Thymus (tissue), 11 donors: Measurements from ENCODE around the gene MYD88. TPM values are rescaled to one million over a fixed set of nuclear protein-coding genes. Genes with fewer than 3 reads are reported as not detected.

ENCODE experiments used
- DNase-seq, 9 donors: peaks; one replicate each; pipeline ENCODE4 v3.0.0-alpha.2; 2013; ENCODE audit warnings: low spot score in 9 of 9, low read depth in 6 of 9, missing footprints in 1 of 9
- H3K27ac ChIP-seq, 2 donors: one replicate each; pipeline ENCODE4 v1.5.1; 2013; ENCODE audit warnings: control low read depth in 1 of 2, low read depth in 1 of 2, low read length in 1 of 2, mild to moderate bottlenecking in 1 of 2, moderate library complexity in 1 of 2
- H3K27me3 ChIP-seq, 2 donors: one replicate each; pipeline ENCODE4 v1.5.1; 2013; ENCODE audit warnings: low read length in 1 of 2; ENCODE audit not compliant: control insufficient read depth in 2 of 2, insufficient read depth in 1 of 2
- H3K36me3 ChIP-seq, 2 donors: one replicate each; pipeline ENCODE4 v1.5.1; 2013; ENCODE audit warnings: low read length in 1 of 2, mild to moderate bottlenecking in 1 of 2, moderate library complexity in 1 of 2; ENCODE audit not compliant: control insufficient read depth in 2 of 2, insufficient read depth in 2 of 2
- H3K4me1 ChIP-seq, 2 donors: one replicate each; pipeline ENCODE4 v1.5.1; 2013; ENCODE audit warnings: low read length in 2 of 2; ENCODE audit not compliant: control insufficient read depth in 2 of 2, insufficient read depth in 2 of 2
- H3K4me3 ChIP-seq, 2 donors: one replicate each; pipeline ENCODE4 v1.5.1; 2013; ENCODE audit warnings: low read length in 2 of 2, control low read depth in 1 of 2, mild to moderate bottlenecking in 1 of 2
- H3K9me3 ChIP-seq, 2 donors: one replicate each; pipeline ENCODE4 v1.5.1; 2013; ENCODE audit warnings: low read length in 1 of 2, mild to moderate bottlenecking in 1 of 2; ENCODE audit not compliant: control insufficient read depth in 2 of 2, insufficient read depth in 1 of 2
- WGBS: extraction: QIAGEN DNeasy Blood & Tissue Kit; methylation state at CpG from one replicate; pipeline ENCODE4 v1.1.7; 2013; 5-methylcytosine and 5-hydroxymethylcytosine counted together
- polyA plus RNA-seq: library from polyadenylated mRNA; stranded (reverse); fragments of 200-250 nt; gene quantifications from one replicate; pipeline ENCODE4 v1.2.3, GENCODE V29; 2013
- total RNA-seq: library from RNA; stranded (reverse); fragments of 120-200 nt; gene quantifications from one replicate; pipeline ENCODE4 v1.2.4, GENCODE V29; 2013
- donor health status: healthy.

The MYD88 gene
- total and polyA plus RNA-seq, 2 donors: 15.1 to 54.3 TPM

- Histone ChIP-seq H3K27me3 (no peaks in the 10 kb centered on the region), H3K27ac (no peak overlapping the region), H3K4me3 (no peak overlapping the region), H3K9me3 (no peaks in the 10 kb centered on the region), H3K36me3 (peaks cover 9 to 11% of the 10 kb centered on the region in 2 donors), H3K4me1 (peaks cover 0 to 7% of the 10 kb centered on the region in 2 donors)
- no peak for DNase-seq
- 97% methylated on average over 2 of the region's 2 CpGs for WGBS
Measured at GRCh38 chr3:38146504-38146903, 8.0 kb downstream of the MYD88 start.

- no peaks in the 10 kb centered on the region for H3K9me3 ChIP-seq
- WGBS: 93% methylated on average over 3 of the region's 3 CpGs
- H3K4me1 ChIP-seq: peaks cover 0 to 7% of the 10 kb centered on the region in 2 donors
- no peak for DNase-seq
- H3K27me3 ChIP-seq: no peaks in the 10 kb centered on the region
- H3K4me3 ChIP-seq: no peak overlapping the region
- H3K36me3 ChIP-seq: peaks cover 0 to 2% of the 10 kb centered on the region in 2 donors
- no peak overlapping the region for H3K27ac ChIP-seq
Measured at GRCh38 chr3:38147421-38147820, 9.0 kb downstream of the MYD88 start.

- WGBS: 61% methylated on average over 5 of the region's 5 CpGs
- H3K36me3 ChIP-seq: no peaks in the 10 kb centered on the region
- H3K9me3 ChIP-seq: no peaks in the 10 kb centered on the region
- peaks cover 0 to 7% of the 10 kb centered on the region in 2 donors for H3K4me1 ChIP-seq
- H3K27ac ChIP-seq: no peak overlapping the region
- H3K27me3 ChIP-seq: no peaks in the 10 kb centered on the region
- H3K4me3 ChIP-seq: no peak overlapping the region
- no peak for DNase-seq
Measured at GRCh38 chr3:38148311-38148882, 9.9 kb downstream of the MYD88 start.

- no peaks in the 10 kb centered on the region for H3K27me3 ChIP-seq
- H3K36me3 ChIP-seq: no peaks in the 10 kb centered on the region
- no peak overlapping the region for H3K4me3 ChIP-seq
- no peak overlapping the region for H3K27ac ChIP-seq
- H3K4me1 ChIP-seq: peaks cover 0 to 7% of the 10 kb centered on the region in 2 donors
- DNase-seq: no peak
- 12% methylated on average over 3 of the region's 3 CpGs for WGBS
- H3K9me3 ChIP-seq: no peaks in the 10 kb centered on the region
Measured at GRCh38 chr3:38149708-38150107, 11.2 kb downstream of the MYD88 start.

GRCh38 chr3:38150780-38151528, 12.5 kb downstream of the MYD88 start:
- no peak overlapping the region for H3K27ac ChIP-seq
- WGBS: 96% methylated on average over 3 of the region's 3 CpGs
- H3K9me3 ChIP-seq: no peaks in the 10 kb centered on the region
- H3K4me1 ChIP-seq: peaks cover 0 to 7% of the 10 kb centered on the region in 2 donors
- H3K36me3 ChIP-seq: no peaks in the 10 kb centered on the region
- no peak overlapping the region for H3K4me3 ChIP-seq
- H3K27me3 ChIP-seq: no peaks in the 10 kb centered on the region
- no peak for DNase-seq

GRCh38 chr3:38151667-38152265, 13.3 kb downstream of the MYD88 start:
- WGBS: 96% methylated on average over 3 of the region's 3 CpGs
- Histone ChIP-seq H3K9me3 (no peaks in the 10 kb centered on the region), H3K36me3 (no peaks in the 10 kb centered on the region), H3K4me3 (no peak overlapping the region), H3K27me3 (no peaks in the 10 kb centered on the region), H3K4me1 (peaks cover 0 to 7% of the 10 kb centered on the region in 2 donors), H3K27ac (no peak overlapping the region)
- no peak for DNase-seq

GRCh38 chr3:38152609-38153008, 14.1 kb downstream of the MYD88 start:
- WGBS: 98% methylated on average over 2 of the region's 2 CpGs
- H3K4me1 ChIP-seq: peaks cover 0 to 7% of the 10 kb centered on the region in 2 donors

GRCh38 chr3:38153221-38153620, 14.8 kb downstream of the MYD88 start:
- no peaks in the 10 kb centered on the region for H3K27me3 ChIP-seq
- H3K4me1 ChIP-seq: peaks cover 0 to 7% of the 10 kb centered on the region in 2 donors
- H3K27ac ChIP-seq: no peak overlapping the region
- no peak for DNase-seq
- 97% methylated on average over 2 of the region's 2 CpGs for WGBS
- H3K36me3 ChIP-seq: no peaks in the 10 kb centered on the region
- no peak overlapping the region for H3K4me3 ChIP-seq
- H3K9me3 ChIP-seq: no peaks in the 10 kb centered on the region

More at GRCh38 chr3:38152609-38153008, 14.1 kb downstream of the MYD88 start:
- Histone ChIP-seq H3K27me3 (no peaks in the 10 kb centered on the region), H3K4me3 (no peak overlapping the region), H3K36me3 (no peaks in the 10 kb centered on the region), H3K27ac (no peak overlapping the region), H3K9me3 (no peaks in the 10 kb centered on the region)
- no peak for DNase-seq

- DNase-seq: no peak
- Histone ChIP-seq H3K9me3 (no peaks in the 10 kb centered on the region), H3K4me3 (no peak overlapping the region), H3K4me1 (peaks cover 0 to 7% of the 10 kb centered on the region in 2 donors), H3K27me3 (no peaks in the 10 kb centered on the region), H3K36me3 (no peaks in the 10 kb centered on the region), H3K27ac (no peak overlapping the region)
- WGBS: 93% methylated on average over 2 of the region's 2 CpGs
Measured at GRCh38 chr3:38154033-38154494, 15.6 kb downstream of the MYD88 start.
